ENCODE measurements around the gene BPHL. TPM values are rescaled to one million over a fixed set of nuclear protein-coding genes. Genes with fewer than 3 reads are reported as not detected.
"Not testable (repeated sequence)": the region's sequence is repeated elsewhere in the genome, so short reads cannot be mapped to it uniquely, and the experiment has no call there.

BPHL gene
- total and polyA plus RNA-seq, 4 donors = 21.4 to 53.1 (median 45.7) TPM

GRCh38 chr6:3162067-3162497, 43.6 kb downstream of the BPHL start:
- Histone ChIP-seq H3K27me3 (ENCODE audit: control insufficient read depth, insufficient read depth, low read length) (no peaks in the 10 kb centered on the region), H3K4me3 (ENCODE audit: low read depth, low read length) (peak overlapping the region; percentile 92), H3K9me3 (ENCODE audit: control insufficient read depth, insufficient read depth, low read length) (no peaks in the 10 kb centered on the region), H3K27ac (ENCODE audit: low read depth, low read length) (no peak overlapping the region), H3K4me1 (ENCODE audit: control insufficient read depth, insufficient read depth, low read length) (peaks cover 20% of the 10 kb centered on the region), H3K36me3 (ENCODE audit: control insufficient read depth, insufficient read depth, low read length) (no peaks in the 10 kb centered on the region)
- 38% methylated on average over 4 of the region's 7 CpGs for WGBS (ENCODE audit: insufficient coverage)
- peak in 2 of 6 donors; percentile 27 to 46 for DNase-seq (ENCODE audit: low read depth in 4 of 6, low spot score in 6 of 6)

DNA sequence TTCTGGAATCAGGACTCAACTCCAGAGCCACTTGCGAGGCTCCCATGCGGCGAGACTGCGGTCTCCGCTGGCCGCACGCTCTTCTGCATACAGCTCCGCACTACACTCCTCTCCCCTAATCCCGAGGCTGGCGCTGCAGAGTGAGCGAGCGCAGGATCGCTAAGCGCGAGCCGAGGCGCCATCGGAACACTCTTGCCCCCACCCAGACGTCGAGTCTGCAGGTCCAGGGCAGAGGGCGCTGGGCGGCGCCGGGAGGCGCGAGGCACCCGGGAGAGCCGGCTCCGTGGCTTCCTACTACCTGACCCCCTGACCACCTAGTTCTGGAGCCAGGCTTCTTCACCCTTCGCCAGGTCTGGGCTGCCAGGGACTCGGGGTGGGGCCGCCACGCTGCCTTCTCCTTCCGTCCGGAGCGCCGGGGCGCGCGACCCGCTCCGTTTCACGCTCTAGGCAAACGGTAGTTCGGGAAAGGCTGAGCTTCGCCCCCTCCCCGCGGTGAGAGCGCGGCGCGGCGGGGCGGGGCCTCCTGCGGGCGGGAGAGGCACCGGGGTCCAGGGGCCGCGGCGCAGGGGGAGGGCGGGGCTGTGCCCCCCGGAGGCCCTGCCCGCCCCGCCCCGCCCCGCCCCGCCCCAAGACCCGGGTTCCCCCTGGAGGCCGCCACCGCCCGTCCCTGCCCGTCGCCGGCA, 44.2 kb downstream of the BPHL start:
- no peaks in the 10 kb centered on the region for H3K36me3 ChIP-seq (ENCODE audit: control insufficient read depth, insufficient read depth, low read length)
- no peaks in the 10 kb centered on the region for H3K27me3 ChIP-seq (ENCODE audit: control insufficient read depth, insufficient read depth, low read length)
- H3K27ac ChIP-seq (ENCODE audit: low read depth, low read length) = peak overlapping the region; percentile 92
- under 1% methylated on average over 56 of the region's 74 CpGs for WGBS (ENCODE audit: insufficient coverage)
- peak overlapping the region; percentile 92 for H3K4me3 ChIP-seq (ENCODE audit: low read depth, low read length)
- H3K9me3 ChIP-seq (ENCODE audit: control insufficient read depth, insufficient read depth, low read length) = no peaks in the 10 kb centered on the region
- H3K4me1 ChIP-seq (ENCODE audit: control insufficient read depth, insufficient read depth, low read length) = peaks cover 20% of the 10 kb centered on the region
- peak in 4 of 6 donors; percentile 66 to 95 (median 82) for DNase-seq (ENCODE audit: low read depth in 4 of 6, low spot score in 6 of 6)

DNA sequence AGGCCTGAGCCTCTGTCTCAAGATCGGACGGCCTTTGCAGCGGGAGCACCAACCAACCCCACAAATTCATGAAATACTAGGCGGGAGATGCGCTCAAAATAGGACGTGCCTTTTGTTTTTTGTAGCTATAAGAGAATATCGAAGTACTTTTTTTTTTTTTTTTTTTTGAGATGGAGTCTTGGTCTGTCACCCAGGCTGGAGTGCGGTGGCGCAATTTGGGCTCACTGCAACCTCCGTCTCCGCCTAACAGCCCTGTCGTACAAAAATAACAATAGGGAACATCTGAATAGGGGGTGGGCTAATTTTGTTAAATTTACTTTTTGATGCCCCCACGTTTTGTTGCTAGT, 44.7 kb downstream of the BPHL start:
- DNase-seq (ENCODE audit: low read depth in 4 of 6, low spot score in 6 of 6) = no peak
- H3K27me3 ChIP-seq (ENCODE audit: control insufficient read depth, insufficient read depth, low read length) = no peaks in the 10 kb centered on the region
- no peak overlapping the region for H3K27ac ChIP-seq (ENCODE audit: low read depth, low read length)
- H3K4me3 ChIP-seq (ENCODE audit: low read depth, low read length) = peak overlapping the region; percentile 45
- H3K4me1 ChIP-seq (ENCODE audit: control insufficient read depth, insufficient read depth, low read length) = peaks cover 18% of the 10 kb centered on the region
- WGBS (ENCODE audit: insufficient coverage) = 0% methylated on average over 1 of the region's 13 CpGs
- H3K36me3 ChIP-seq (ENCODE audit: control insufficient read depth, insufficient read depth, low read length) = no peaks in the 10 kb centered on the region
- H3K9me3 ChIP-seq (ENCODE audit: control insufficient read depth, insufficient read depth, low read length) = no peaks in the 10 kb centered on the region

GRCh38 chr6:3164388-3164787, 45.9 kb downstream of the BPHL start:
- Histone ChIP-seq H3K9me3 (ENCODE audit: control insufficient read depth, insufficient read depth, low read length) (no peaks in the 10 kb centered on the region), H3K27me3 (ENCODE audit: control insufficient read depth, insufficient read depth, low read length) (no peaks in the 10 kb centered on the region), H3K27ac (ENCODE audit: low read depth, low read length) (no peak overlapping the region), H3K4me3 (ENCODE audit: low read depth, low read length) (no peak overlapping the region), H3K4me1 (ENCODE audit: control insufficient read depth, insufficient read depth, low read length) (peaks cover 12% of the 10 kb centered on the region), H3K36me3 (ENCODE audit: control insufficient read depth, insufficient read depth, low read length) (no peaks in the 10 kb centered on the region)
- WGBS (ENCODE audit: insufficient coverage) = 91% methylated on average over 4 of the region's 6 CpGs
- no peak for DNase-seq (ENCODE audit: low read depth in 4 of 6, low spot score in 6 of 6)

- H3K9me3 ChIP-seq (ENCODE audit: control insufficient read depth, insufficient read depth, low read length) = no peaks in the 10 kb centered on the region
- H3K27me3 ChIP-seq (ENCODE audit: control insufficient read depth, insufficient read depth, low read length) = no peaks in the 10 kb centered on the region
- no peak overlapping the region for H3K27ac ChIP-seq (ENCODE audit: low read depth, low read length)
- H3K36me3 ChIP-seq (ENCODE audit: control insufficient read depth, insufficient read depth, low read length) = no peaks in the 10 kb centered on the region
- no peak for DNase-seq (ENCODE audit: low read depth in 4 of 6, low spot score in 6 of 6)
- WGBS (ENCODE audit: insufficient coverage) = 54% methylated on average over 5 of the region's 7 CpGs
- peaks cover 5% of the 10 kb centered on the region for H3K4me1 ChIP-seq (ENCODE audit: control insufficient read depth, insufficient read depth, low read length)
- no peak overlapping the region for H3K4me3 ChIP-seq (ENCODE audit: low read depth, low read length)
Measured at GRCh38 chr6:3165631-3166534, 47.4 kb downstream of the BPHL start.

GRCh38 chr6:3166535-3167225, 48.2 kb downstream of the BPHL start:
- H3K4me1 ChIP-seq (ENCODE audit: control insufficient read depth, insufficient read depth, low read length); H3K27me3 ChIP-seq (ENCODE audit: control insufficient read depth, insufficient read depth, low read length); H3K27ac ChIP-seq (ENCODE audit: low read depth, low read length); H3K36me3 ChIP-seq (ENCODE audit: control insufficient read depth, insufficient read depth, low read length); H3K9me3 ChIP-seq (ENCODE audit: control insufficient read depth, insufficient read depth, low read length); H3K4me3 ChIP-seq (ENCODE audit: low read depth, low read length); DNase-seq (ENCODE audit: low read depth in 4 of 6, low spot score in 6 of 6): not testable (repeated sequence)
- WGBS (ENCODE audit: insufficient coverage) = 62% methylated on average over 9 of the region's 10 CpGs

DNA sequence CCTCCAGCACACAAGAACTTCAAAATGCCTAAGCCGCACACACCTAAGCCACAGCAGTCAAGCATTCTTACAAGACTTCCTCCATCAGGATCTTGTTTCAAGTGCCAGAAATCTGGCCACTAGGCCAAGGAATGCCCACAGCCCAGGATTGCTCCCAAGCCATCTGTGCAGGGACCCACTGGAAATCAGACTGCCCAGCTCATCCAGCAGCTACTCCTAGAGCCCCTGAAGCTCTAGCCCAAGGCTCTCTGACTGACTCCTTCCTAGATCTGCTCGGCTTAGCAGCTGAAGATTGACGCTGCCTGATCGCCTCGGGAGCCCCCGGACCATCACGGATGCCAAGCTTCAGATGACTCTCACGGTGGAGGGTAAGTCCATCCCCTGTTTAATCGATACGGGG, 49.5 kb downstream of the BPHL start:
- H3K9me3 ChIP-seq (ENCODE audit: control insufficient read depth, insufficient read depth, low read length); DNase-seq (ENCODE audit: low read depth in 4 of 6, low spot score in 6 of 6); H3K4me3 ChIP-seq (ENCODE audit: low read depth, low read length); H3K4me1 ChIP-seq (ENCODE audit: control insufficient read depth, insufficient read depth, low read length); H3K27ac ChIP-seq (ENCODE audit: low read depth, low read length); H3K36me3 ChIP-seq (ENCODE audit: control insufficient read depth, insufficient read depth, low read length); H3K27me3 ChIP-seq (ENCODE audit: control insufficient read depth, insufficient read depth, low read length): not testable (repeated sequence)
- WGBS (ENCODE audit: insufficient coverage) = 90% methylated on average over 7 of the region's 10 CpGs

GRCh38 chr6:3170676-3171075, 52.2 kb downstream of the BPHL start:
- 87% methylated on average over 24 of the region's 24 CpGs for whole genome bisulfite sequencing (ENCODE audit: insufficient coverage)
- not testable (repeated sequence) for H3K4me3 ChIP-seq (ENCODE audit: low read depth, low read length); DNase-seq (ENCODE audit: low read depth in 4 of 6, low spot score in 6 of 6); H3K9me3 ChIP-seq (ENCODE audit: control insufficient read depth, insufficient read depth, low read length); H3K27ac ChIP-seq (ENCODE audit: low read depth, low read length); H3K36me3 ChIP-seq (ENCODE audit: control insufficient read depth, insufficient read depth, low read length); H3K27me3 ChIP-seq (ENCODE audit: control insufficient read depth, insufficient read depth, low read length); H3K4me1 ChIP-seq (ENCODE audit: control insufficient read depth, insufficient read depth, low read length)

DNA sequence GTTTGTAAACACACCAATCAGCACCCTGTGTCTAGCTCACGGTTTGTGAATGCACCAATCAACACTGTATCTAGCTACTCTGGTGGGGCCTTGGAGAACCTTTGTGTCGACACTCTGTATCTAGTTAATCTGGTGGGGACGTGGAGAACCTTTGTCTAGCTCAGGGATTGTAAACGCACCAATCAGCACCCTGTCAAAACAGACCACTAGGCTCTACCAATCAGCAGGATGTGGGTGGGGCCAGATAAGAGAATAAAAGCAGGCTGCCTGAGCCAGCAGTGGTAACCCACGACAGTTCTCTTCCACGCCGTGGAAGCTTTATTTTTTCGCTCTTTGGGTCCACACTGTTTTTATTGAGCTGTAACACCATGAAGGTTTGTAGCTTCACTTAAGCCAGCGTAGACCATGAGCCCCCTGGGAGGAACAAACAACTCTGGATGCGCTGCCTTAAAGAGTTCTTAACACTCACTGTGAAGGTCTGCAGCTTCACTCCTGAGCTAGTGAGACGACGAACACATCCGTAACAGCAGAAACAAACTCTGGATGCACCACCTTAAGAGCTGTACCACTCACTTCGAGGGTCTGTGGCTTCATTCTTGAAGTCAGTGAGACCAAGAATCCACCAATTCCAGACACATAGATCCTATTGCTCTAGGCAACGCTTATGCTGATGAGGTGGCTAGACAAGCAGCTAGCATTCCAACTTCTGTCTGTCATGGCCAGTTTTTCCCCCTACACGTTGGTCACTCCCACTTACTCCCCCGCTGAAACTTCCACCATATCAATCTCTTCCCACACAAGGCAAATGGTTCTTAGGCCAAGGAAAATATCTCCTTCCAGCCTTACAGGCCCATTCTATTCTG, 53.0 kb downstream of the BPHL start:
- 85% methylated on average over 14 of the region's 17 CpGs for WGBS (ENCODE audit: insufficient coverage)
- not testable (repeated sequence) for H3K27ac ChIP-seq (ENCODE audit: low read depth, low read length); H3K36me3 ChIP-seq (ENCODE audit: control insufficient read depth, insufficient read depth, low read length); H3K4me1 ChIP-seq (ENCODE audit: control insufficient read depth, insufficient read depth, low read length); H3K4me3 ChIP-seq (ENCODE audit: low read depth, low read length); H3K27me3 ChIP-seq (ENCODE audit: control insufficient read depth, insufficient read depth, low read length); DNase-seq (ENCODE audit: low read depth in 4 of 6, low spot score in 6 of 6); H3K9me3 ChIP-seq (ENCODE audit: control insufficient read depth, insufficient read depth, low read length)

Measured in spinal cord (tissue), 10 donors.